GM23338 (cell line): ENCODE measurements around the gene SESN1. TPM values are rescaled to one million over a fixed set of nuclear protein-coding genes. Genes with fewer than 3 reads are reported as not detected.

Experiments used
- ATAC-seq: fragments of 200-7000 bp; cut with Tn5 transposase; 3 replicates; pipeline ENCODE4 v1.9.1; 2020
- DNase-seq: peaks from one replicate; pipeline ENCODE4 v3.0.0-alpha.2; 2015; ENCODE audit warnings: low spot score
- H2AFZ ChIP-seq: fragments of 200-600 bp; sonication (generic); 2 replicates; pipeline ENCODE4 v1.8.0; 2016; ENCODE audit warnings: antibody characterized with exemption, mild to moderate bottlenecking, moderate library complexity
- H3F3A ChIP-seq: fragments of 200-600 bp; sonication (generic); replicated peaks from 2 replicates; pipeline ENCODE4 v1.8.0; 2017; ENCODE audit warnings: antibody characterized with exemption, mixed run types, low read depth
- H3K27ac ChIP-seq: fragments of 200-600 bp; sonication (generic); 2 replicates; pipeline ENCODE4 v1.6.1; 2016; ENCODE audit warnings: low read depth
- H3K27me3 ChIP-seq: fragments of 200-600 bp; sonication (generic); 2 replicates; pipeline ENCODE4 v1.8.0; 2016; ENCODE audit warnings: mild to moderate bottlenecking, mixed run types, moderate library complexity; ENCODE audit not compliant: insufficient read depth
- H3K36me3 ChIP-seq: fragments of 200-600 bp; sonication (generic); 2 replicates; pipeline ENCODE4 v1.8.0; 2016; ENCODE audit warnings: mild to moderate bottlenecking; ENCODE audit not compliant: insufficient read depth
- H3K4me1 ChIP-seq: fragments of 200-600 bp; sonication (generic); 2 replicates; pipeline ENCODE4 v1.8.0; 2016; ENCODE audit warnings: mild to moderate bottlenecking, moderate library complexity; ENCODE audit not compliant: insufficient read depth
- H3K4me2 ChIP-seq: fragments of 200-600 bp; sonication (generic); 2 replicates; pipeline ENCODE4 v1.7.1; 2017; ENCODE audit warnings: mixed run types
- H3K4me3 ChIP-seq: fragments of 200-600 bp; sonication (generic); 2 replicates; pipeline ENCODE4 v1.6.1; 2016; ENCODE audit warnings: mixed run types
- H3K79me2 ChIP-seq: fragments of 200-600 bp; sonication (generic); replicated peaks from 2 replicates; pipeline ENCODE4 v1.8.0; 2017; ENCODE audit warnings: mild to moderate bottlenecking; ENCODE audit not compliant: insufficient read depth
- H3K9me2 ChIP-seq: fragments of 200-600 bp; sonication (generic); 2 replicates; pipeline ENCODE4 v1.8.0; 2017; ENCODE audit not compliant: insufficient read depth
- H4K20me1 ChIP-seq: fragments of 200-600 bp; sonication (generic); replicated peaks from 2 replicates; pipeline ENCODE4 v1.8.0; 2017; ENCODE audit warnings: mild to moderate bottlenecking; ENCODE audit not compliant: insufficient read depth
- H3K27ac Mint-ChIP-seq: 2 replicates; pipeline ENCODE4 v1.8.0; 2020; ENCODE audit warnings: inconsistent platforms, mild to moderate bottlenecking, moderate library complexity, mixed read lengths
- H3K27me3 Mint-ChIP-seq: 3 replicates; pipeline ENCODE4 v1.8.0; 2022; ENCODE audit warnings: low read depth, mild to moderate bottlenecking, moderate library complexity, mixed read lengths, inconsistent platforms; ENCODE audit not compliant: insufficient read depth, poor library complexity
- H3K36me3 Mint-ChIP-seq: 3 replicates; pipeline ENCODE4 v1.8.0; 2021; ENCODE audit warnings: low read depth, mild to moderate bottlenecking, inconsistent platforms, moderate library complexity, mixed read lengths
- H3K4me1 Mint-ChIP-seq: 3 replicates; pipeline ENCODE4 v1.8.0; 2020; ENCODE audit warnings: mild to moderate bottlenecking, inconsistent platforms, mixed read lengths
- H3K4me3 Mint-ChIP-seq: 3 replicates; pipeline ENCODE4 v1.8.0; 2021; ENCODE audit warnings: moderate library complexity, mild to moderate bottlenecking, inconsistent platforms, mixed read lengths
- H3K9me3 Mint-ChIP-seq: 3 replicates; pipeline ENCODE4 v1.8.0; 2020; ENCODE audit warnings: moderate library complexity, mild to moderate bottlenecking, inconsistent platforms, mixed read lengths
- EZH2 ChIP-seq: fragments of 200-600 bp; sonication (generic); IDR thresholded peaks from one replicate; pipeline ENCODE4 v1.8.0; 2017; ENCODE audit warnings: antibody characterized with exemption, mild to moderate bottlenecking, low read depth; ENCODE audit not compliant: unreplicated experiment
- EZH2phosphoT487 ChIP-seq: fragments of 200-600 bp; sonication (generic); IDR thresholded peaks from one replicate; pipeline ENCODE4 v1.8.1; 2018; ENCODE audit warnings: antibody characterized with exemption; ENCODE audit not compliant: unreplicated experiment
- POLR2AphosphoS5 ChIP-seq: IDR thresholded peaks from 2 replicates; pipeline ENCODE4 v1.6.1; 2016; ENCODE audit warnings: antibody characterized with exemption, low read depth
- polyA plus RNA-seq: library from polyadenylated mRNA; unstranded; fragments of >200 nt; fragmentation: Nextera tagmentation; extraction: Ambion mirVana; gene quantifications from 2 replicates; pipeline ENCODE4 v1.2.1, GENCODE V29; 2016
- total RNA-seq: library from RNA; depleted of rRNA; stranded (reverse); fragments of >200 nt; shearing (Covaris generic); gene quantifications from 2 replicates; pipeline ENCODE4 v1.2.3, GENCODE V29; 2014
- TF ChIP-seq, protein P1 (sequence below): fragments of 250-450 bp; sonication (Bioruptor Pico); IDR thresholded peaks from 2 replicates; pipeline ENCODE4 v1.5.0; 2020; ENCODE audit warnings: mild to moderate bottlenecking, moderate library complexity
- TF ChIP-seq, protein P2 (sequence below): IDR thresholded peaks from one replicate; pipeline ENCODE4 v1.6.1; 2018; ENCODE audit warnings: antibody characterized with exemption; ENCODE audit not compliant: unreplicated experiment

SESN1 gene
- total and polyA plus RNA-seq, 2 experiments from 2014 or later: 26.2 to 36.4 TPM

DNA sequence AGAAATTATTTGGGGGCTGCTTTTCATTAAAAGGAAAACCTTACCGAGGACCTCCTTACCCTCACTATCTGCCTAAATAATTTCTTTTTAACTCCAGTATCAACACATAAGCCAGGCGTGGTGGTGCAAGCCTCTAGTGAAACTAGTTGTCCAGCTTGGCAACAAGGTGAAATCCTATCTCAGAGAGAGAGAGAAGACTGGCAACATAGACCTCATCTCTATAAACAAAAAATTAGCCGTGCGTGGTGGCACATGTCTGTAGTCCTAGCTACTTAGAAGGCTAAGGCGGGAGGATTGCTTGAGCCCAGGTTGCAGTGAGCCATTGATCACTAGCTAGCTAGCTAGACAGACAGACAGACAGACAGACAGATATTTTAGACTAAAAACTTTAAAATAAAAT lies 153.9 kb downstream of the SESN1 start (continued):
- TF ChIP-seq, protein P1, sequence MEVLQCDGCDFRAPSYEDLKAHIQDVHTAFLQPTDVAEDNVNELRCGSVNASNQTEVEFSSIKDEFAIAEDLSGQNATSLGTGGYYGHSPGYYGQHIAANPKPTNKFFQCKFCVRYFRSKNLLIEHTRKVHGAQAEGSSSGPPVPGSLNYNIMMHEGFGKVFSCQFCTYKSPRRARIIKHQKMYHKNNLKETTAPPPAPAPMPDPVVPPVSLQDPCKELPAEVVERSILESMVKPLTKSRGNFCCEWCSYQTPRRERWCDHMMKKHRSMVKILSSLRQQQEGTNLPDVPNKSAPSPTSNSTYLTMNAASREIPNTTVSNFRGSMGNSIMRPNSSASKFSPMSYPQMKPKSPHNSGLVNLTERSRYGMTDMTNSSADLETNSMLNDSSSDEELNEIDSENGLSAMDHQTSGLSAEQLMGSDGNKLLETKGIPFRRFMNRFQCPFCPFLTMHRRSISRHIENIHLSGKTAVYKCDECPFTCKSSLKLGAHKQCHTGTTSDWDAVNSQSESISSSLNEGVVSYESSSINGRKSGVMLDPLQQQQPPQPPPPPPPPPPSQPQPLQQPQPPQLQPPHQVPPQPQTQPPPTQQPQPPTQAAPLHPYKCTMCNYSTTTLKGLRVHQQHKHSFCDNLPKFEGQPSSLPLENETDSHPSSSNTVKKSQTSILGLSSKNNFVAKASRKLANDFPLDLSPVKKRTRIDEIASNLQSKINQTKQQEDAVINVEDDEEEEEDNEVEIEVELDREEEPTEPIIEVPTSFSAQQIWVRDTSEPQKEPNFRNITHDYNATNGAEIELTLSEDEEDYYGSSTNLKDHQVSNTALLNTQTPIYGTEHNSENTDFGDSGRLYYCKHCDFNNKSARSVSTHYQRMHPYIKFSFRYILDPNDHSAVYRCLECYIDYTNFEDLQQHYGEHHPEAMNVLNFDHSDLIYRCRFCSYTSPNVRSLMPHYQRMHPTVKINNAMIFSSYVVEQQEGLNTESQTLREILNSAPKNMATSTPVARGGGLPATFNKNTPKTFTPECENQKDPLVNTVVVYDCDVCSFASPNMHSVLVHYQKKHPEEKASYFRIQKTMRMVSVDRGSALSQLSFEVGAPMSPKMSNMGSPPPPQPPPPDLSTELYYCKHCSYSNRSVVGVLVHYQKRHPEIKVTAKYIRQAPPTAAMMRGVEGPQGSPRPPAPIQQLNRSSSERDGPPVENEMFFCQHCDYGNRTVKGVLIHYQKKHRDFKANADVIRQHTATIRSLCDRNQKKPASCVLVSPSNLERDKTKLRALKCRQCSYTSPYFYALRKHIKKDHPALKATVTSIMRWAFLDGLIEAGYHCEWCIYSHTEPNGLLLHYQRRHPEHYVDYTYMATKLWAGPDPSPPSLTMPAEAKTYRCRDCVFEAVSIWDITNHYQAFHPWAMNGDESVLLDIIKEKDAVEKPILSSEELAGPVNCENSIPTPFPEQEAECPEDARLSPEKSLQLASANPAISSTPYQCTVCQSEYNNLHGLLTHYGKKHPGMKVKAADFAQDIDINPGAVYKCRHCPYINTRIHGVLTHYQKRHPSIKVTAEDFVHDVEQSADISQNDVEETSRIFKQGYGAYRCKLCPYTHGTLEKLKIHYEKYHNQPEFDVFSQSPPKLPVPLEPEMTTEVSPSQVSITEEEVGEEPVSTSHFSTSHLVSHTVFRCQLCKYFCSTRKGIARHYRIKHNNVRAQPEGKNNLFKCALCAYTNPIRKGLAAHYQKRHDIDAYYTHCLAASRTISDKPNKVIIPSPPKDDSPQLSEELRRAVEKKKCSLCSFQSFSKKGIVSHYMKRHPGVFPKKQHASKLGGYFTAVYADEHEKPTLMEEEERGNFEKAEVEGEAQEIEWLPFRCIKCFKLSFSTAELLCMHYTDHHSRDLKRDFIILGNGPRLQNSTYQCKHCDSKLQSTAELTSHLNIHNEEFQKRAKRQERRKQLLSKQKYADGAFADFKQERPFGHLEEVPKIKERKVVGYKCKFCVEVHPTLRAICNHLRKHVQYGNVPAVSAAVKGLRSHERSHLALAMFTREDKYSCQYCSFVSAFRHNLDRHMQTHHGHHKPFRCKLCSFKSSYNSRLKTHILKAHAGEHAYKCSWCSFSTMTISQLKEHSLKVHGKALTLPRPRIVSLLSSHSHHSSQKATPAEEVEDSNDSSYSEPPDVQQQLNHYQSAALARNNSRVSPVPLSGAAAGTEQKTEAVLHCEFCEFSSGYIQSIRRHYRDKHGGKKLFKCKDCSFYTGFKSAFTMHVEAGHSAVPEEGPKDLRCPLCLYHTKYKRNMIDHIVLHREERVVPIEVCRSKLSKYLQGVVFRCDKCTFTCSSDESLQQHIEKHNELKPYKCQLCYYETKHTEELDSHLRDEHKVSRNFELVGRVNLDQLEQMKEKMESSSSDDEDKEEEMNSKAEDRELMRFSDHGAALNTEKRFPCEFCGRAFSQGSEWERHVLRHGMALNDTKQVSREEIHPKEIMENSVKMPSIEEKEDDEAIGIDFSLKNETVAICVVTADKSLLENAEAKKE (CRISPR knock-in tag): no peak
- no peak for TF ChIP-seq EZH2
- TF ChIP-seq POLR2AphosphoS5: no peak
- TF ChIP-seq, protein P2, sequence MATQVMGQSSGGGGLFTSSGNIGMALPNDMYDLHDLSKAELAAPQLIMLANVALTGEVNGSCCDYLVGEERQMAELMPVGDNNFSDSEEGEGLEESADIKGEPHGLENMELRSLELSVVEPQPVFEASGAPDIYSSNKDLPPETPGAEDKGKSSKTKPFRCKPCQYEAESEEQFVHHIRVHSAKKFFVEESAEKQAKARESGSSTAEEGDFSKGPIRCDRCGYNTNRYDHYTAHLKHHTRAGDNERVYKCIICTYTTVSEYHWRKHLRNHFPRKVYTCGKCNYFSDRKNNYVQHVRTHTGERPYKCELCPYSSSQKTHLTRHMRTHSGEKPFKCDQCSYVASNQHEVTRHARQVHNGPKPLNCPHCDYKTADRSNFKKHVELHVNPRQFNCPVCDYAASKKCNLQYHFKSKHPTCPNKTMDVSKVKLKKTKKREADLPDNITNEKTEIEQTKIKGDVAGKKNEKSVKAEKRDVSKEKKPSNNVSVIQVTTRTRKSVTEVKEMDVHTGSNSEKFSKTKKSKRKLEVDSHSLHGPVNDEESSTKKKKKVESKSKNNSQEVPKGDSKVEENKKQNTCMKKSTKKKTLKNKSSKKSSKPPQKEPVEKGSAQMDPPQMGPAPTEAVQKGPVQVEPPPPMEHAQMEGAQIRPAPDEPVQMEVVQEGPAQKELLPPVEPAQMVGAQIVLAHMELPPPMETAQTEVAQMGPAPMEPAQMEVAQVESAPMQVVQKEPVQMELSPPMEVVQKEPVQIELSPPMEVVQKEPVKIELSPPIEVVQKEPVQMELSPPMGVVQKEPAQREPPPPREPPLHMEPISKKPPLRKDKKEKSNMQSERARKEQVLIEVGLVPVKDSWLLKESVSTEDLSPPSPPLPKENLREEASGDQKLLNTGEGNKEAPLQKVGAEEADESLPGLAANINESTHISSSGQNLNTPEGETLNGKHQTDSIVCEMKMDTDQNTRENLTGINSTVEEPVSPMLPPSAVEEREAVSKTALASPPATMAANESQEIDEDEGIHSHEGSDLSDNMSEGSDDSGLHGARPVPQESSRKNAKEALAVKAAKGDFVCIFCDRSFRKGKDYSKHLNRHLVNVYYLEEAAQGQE: no peak
- no peak for TF ChIP-seq EZH2phosphoT487

DNA sequence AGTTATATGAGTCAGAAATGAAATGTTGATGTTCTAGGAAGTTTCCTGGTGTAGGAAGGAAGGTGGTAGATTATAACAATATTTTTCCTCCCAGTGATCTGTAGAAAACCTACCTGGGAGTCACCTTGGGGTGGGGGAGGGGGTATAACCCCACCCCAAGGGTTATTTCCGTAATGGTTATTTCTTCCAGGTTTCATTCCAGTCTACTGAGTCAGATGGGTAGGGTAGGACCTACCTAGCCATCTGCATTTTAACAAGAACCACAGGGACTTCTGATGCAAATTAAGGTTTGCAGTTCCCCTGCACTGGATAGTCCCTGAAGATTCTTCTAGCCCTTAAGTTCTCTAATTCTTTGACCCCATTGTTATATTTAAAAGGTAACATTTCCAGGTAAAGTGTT lies 157.5 kb downstream of the SESN1 start:
- H3K4me3 Mint-ChIP-seq: no peak overlapping the region
- DNase-seq (no peak), ATAC-seq (peak; percentile 68)
- Histone ChIP-seq H3K4me3 (no peak overlapping the region), H3K27me3 (no peaks in the 10 kb centered on the region), H3K4me1 (peaks cover 12% of the 10 kb centered on the region), H3K36me3 (no peaks in the 10 kb centered on the region), H3F3A (no peaks in the 10 kb centered on the region), H3K27ac (no peak overlapping the region), H2AFZ (no peak overlapping the region), H3K79me2 (no peaks in the 10 kb centered on the region), H3K4me2 (peak overlapping the region; percentile 3), H3K9me2 (no peaks in the 10 kb centered on the region), H4K20me1 (no peaks in the 10 kb centered on the region)
- H3K27me3 Mint-ChIP-seq: peaks cover 11% of the 10 kb centered on the region
- H3K9me3 Mint-ChIP-seq: no peaks in the 10 kb centered on the region
- peaks cover 17% of the 10 kb centered on the region for H3K4me1 Mint-ChIP-seq
- H3K27ac Mint-ChIP-seq: peak overlapping the region; percentile 22; the same call in 1 of the 2 replicates
- peaks cover 4% of the 10 kb centered on the region; the same call in 1 of the 3 replicates for H3K36me3 Mint-ChIP-seq
- TF ChIP-seq, protein P1 (CRISPR knock-in tag): no peak; the same call in 1 of the 2 replicates
